Esophagus muscularis mucosa (tissue), 4 donors: ENCODE data around the gene GLMN. TPM values are rescaled to one million over a fixed set of nuclear protein-coding genes. Genes with fewer than 3 reads are reported as not detected.

Source experiments
- DNase-seq: peaks from one replicate; pipeline ENCODE4 v3.0.0-alpha.2; 2017; ENCODE audit errors: extremely low spot score
- H3K27ac ChIP-seq, 4 donors: fragments of 200-600 bp; sonication (generic); replicated peaks in 1 of 4; 1 replicate in 3 of 4; 2 replicates in 1 of 4; pipeline ENCODE4 v1.5.1; 2016 to 2019; ENCODE audit warnings: mild to moderate bottlenecking in 1 of 4
- H3K27me3 ChIP-seq, 4 donors: fragments of 200-600 bp; sonication (generic); one replicate each; pipeline versions ENCODE4 v1.5.1 to v1.6.0; 2016 to 2019
- H3K36me3 ChIP-seq, 4 donors: fragments of 200-600 bp; sonication (generic); one replicate each; pipeline ENCODE4 v1.5.1; 2016 to 2019
- H3K4me1 ChIP-seq, 4 donors: fragments of 200-600 bp; sonication (generic); one replicate each; pipeline ENCODE4 v1.5.1; 2016 to 2019
- H3K4me3 ChIP-seq, 4 donors: fragments of 200-600 bp; sonication (generic); 1 replicate in 2 of 4; 2 replicates in 2 of 4; pipeline ENCODE4 v1.5.1; 2016 to 2019; ENCODE audit warnings: mild to moderate bottlenecking in 4 of 4, moderate library complexity in 1 of 4
- H3K9me3 ChIP-seq, 4 donors: fragments of 200-600 bp; sonication (generic); 1 replicate in 3 of 4; 2 replicates in 1 of 4; pipeline ENCODE4 v1.5.1; 2016 to 2019
- EP300 ChIP-seq: sonication (generic); formaldehyde crosslinking; IDR thresholded peaks from one replicate; pipeline ENCODE4 v1.6.1; 2017; ENCODE audit warnings: antibody characterized with exemption
- POLR2A ChIP-seq: fragments of 450-650 bp; IDR thresholded peaks from one replicate; pipeline ENCODE4 v1.6.1; 2017; ENCODE audit warnings: antibody characterized with exemption, moderate library complexity, mild to moderate bottlenecking, low read depth
- POLR2AphosphoS5 ChIP-seq, 2 donors: sonication (generic); formaldehyde crosslinking; IDR thresholded peaks; one replicate each; pipeline ENCODE4 v1.6.1; 2017; ENCODE audit warnings: antibody characterized with exemption in 2 of 2
- WGBS: methylation state at CpG from one replicate; pipeline ENCODE4 v1.1.5; 2018; 5-methylcytosine and 5-hydroxymethylcytosine counted together
- intact Hi-C: fragments of 100-400 bp; cut with DNase I; formaldehyde crosslinking; loops from one replicate; pipeline ENCODE4 v1.15.1; 2023
- total RNA-seq, 4 donors: library from RNA; depleted of rRNA; stranded (reverse); fragments of >200 nt; gene quantifications; one replicate each; pipeline versions ENCODE4 v1.1.0 to v1.2.1, GENCODE V29; 2016
- TF ChIP-seq, protein P1 (sequence below), 3 experiments: fragments of 200-600 bp in 2 of 3; fragments of 450-650 bp in 1 of 3; sonication (generic) in 2 of 3; IDR thresholded peaks; one replicate each; pipeline ENCODE4 v1.5.1; 2017 to 2019; ENCODE audit warnings: antibody characterized with exemption in 3 of 3, mild to moderate bottlenecking in 2 of 3, moderate library complexity in 1 of 3

Gene GLMN
- total RNA-seq, 4 donors from 2014 or later: 6.0 to 9.1 (median 7.5) TPM

DNA sequence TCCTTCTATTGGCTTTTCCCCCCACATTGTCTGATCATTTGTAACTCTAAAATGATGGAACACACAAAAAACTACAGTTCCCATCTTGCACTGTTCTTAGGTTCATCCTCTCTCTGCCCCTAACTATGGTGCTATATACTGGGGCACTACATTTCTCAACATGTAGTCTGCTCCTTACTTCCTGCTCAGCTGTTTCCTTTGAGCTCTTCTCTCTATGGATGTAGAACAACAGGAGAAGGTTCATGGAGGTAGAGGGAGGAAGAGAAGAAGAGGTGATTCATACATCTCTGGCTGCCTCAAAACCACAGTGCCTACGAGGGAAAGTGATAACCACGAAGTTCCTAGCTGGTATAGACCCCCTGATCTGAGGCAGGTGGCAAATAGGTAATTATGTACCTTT lies 88.1 kb downstream of the GLMN start:
- no peaks in the 10 kb centered on the region for H3K27me3 ChIP-seq
- no peak for DNase-seq
- WGBS: 72% methylated on average over 2 of the region's 2 CpGs
- H3K9me3 ChIP-seq: peaks cover 0 to 13% (median 3%) of the 10 kb centered on the region in 4 donors
- H3K4me3 ChIP-seq: no peak overlapping the region
- intact Hi-C loops: no loop called here
- H3K36me3 ChIP-seq: no peaks in the 10 kb centered on the region
- no peaks in the 10 kb centered on the region for H3K4me1 ChIP-seq
- no peak for TF ChIP-seq POLR2A
- TF ChIP-seq POLR2AphosphoS5 (IDR thresholded peaks at IDR 0.05): no peak
- TF ChIP-seq, protein P1, sequence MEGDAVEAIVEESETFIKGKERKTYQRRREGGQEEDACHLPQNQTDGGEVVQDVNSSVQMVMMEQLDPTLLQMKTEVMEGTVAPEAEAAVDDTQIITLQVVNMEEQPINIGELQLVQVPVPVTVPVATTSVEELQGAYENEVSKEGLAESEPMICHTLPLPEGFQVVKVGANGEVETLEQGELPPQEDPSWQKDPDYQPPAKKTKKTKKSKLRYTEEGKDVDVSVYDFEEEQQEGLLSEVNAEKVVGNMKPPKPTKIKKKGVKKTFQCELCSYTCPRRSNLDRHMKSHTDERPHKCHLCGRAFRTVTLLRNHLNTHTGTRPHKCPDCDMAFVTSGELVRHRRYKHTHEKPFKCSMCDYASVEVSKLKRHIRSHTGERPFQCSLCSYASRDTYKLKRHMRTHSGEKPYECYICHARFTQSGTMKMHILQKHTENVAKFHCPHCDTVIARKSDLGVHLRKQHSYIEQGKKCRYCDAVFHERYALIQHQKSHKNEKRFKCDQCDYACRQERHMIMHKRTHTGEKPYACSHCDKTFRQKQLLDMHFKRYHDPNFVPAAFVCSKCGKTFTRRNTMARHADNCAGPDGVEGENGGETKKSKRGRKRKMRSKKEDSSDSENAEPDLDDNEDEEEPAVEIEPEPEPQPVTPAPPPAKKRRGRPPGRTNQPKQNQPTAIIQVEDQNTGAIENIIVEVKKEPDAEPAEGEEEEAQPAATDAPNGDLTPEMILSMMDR (IDR thresholded peaks at IDR 0.05): no peak
- no peak for TF ChIP-seq EP300
- H3K27ac ChIP-seq: no peak overlapping the region

DNA sequence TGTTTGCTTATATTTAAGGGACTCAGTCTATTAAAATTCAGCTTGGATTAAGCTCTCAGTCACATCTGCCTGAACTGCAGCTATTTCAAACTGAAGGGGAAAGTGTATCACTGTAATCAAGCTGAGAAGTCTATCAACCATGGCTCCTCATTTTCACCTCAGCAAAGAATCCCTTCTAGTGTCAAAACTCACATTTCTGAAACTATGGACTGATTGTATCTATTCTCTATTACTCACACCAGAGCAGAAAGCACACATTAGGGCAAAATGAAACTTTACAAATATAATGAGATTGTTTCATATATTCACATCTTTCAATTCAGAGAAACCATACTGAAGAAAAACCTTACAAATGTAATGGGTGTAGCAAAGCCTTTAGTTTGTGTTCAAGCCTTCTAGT lies 95.7 kb downstream of the GLMN start:
- Histone ChIP-seq H3K4me1 (no peaks in the 10 kb centered on the region), H3K9me3 (peaks cover 0 to 14% (median 3%) of the 10 kb centered on the region in 4 donors), H3K27ac (no peak overlapping the region), H3K4me3 (no peak overlapping the region), H3K27me3 (no peaks in the 10 kb centered on the region), H3K36me3 (no peaks in the 10 kb centered on the region)
- intact Hi-C loops: no loop called here
- TF ChIP-seq POLR2A: no peak
- TF ChIP-seq, protein P1 (IDR thresholded peaks at IDR 0.05): no peak
- no peak for DNase-seq

DNA sequence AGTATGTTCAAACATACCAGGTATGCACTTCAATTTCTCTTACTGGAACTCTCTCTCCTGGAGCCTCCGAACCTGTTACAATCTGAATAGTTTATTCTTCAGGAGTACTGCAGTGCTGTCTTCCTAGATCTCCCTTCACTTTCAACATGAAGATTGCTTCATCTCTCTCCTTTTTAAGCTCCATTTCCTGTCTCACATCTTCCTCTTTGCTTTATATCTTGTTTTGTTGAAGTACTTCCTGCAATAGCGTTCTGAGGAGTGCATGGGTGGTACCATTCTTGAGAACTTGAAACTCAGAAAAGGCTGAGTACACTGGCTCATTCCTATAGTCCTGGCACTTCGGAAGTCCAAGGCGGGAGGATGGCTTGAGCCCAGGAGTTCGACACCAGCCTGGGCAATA lies 96.8 kb downstream of the GLMN start:
- no peak for DNase-seq
- no peaks in the 10 kb centered on the region for H3K4me1 ChIP-seq
- H3K27me3 ChIP-seq: no peaks in the 10 kb centered on the region
- 84% methylated on average over 5 of the region's 5 CpGs for WGBS
- TF ChIP-seq, protein P1 (IDR thresholded peaks at IDR 0.05): no peak
- TF ChIP-seq POLR2AphosphoS5 (IDR thresholded peaks at IDR 0.05) (no peak), POLR2A (no peak)
- no peak overlapping the region for H3K4me3 ChIP-seq
- H3K36me3 ChIP-seq: no peaks in the 10 kb centered on the region
- peaks cover 0 to 10% (median 3%) of the 10 kb centered on the region in 4 donors for H3K9me3 ChIP-seq
- intact Hi-C loops: no loop called here
- H3K27ac ChIP-seq: no peak overlapping the region

Other genes starting within 250 kb of the GLMN start
- gene SETSIP, start 223.6 kb downstream of the GLMN start, total RNA-seq: not detected
- gene BTBD8, start 218.6 kb downstream of the GLMN start, total RNA-seq: 1 to 10 TPM; 4.3 to 7.8 (median 5.9) TPM
- gene C1orf146, start 81.1 kb downstream of the GLMN start, total RNA-seq: not detected
- 10 to 100 TPM in 3 of 4 donors, 1 to 10 TPM in 1; 8.9 to 13.3 (median 12.8) TPM for gene RPAP2, start 72 bp upstream of the GLMN start, total RNA-seq
- gene GFI1, start 187.9 kb upstream of the GLMN start, total RNA-seq: 1 to 10 TPM in 1 of 4 donors, under 1 TPM in 3; 0.32 to 3.3 (median 0.81) TPM